ENCODE data around the gene TXLNA.

Gene TXLNA

DNA sequence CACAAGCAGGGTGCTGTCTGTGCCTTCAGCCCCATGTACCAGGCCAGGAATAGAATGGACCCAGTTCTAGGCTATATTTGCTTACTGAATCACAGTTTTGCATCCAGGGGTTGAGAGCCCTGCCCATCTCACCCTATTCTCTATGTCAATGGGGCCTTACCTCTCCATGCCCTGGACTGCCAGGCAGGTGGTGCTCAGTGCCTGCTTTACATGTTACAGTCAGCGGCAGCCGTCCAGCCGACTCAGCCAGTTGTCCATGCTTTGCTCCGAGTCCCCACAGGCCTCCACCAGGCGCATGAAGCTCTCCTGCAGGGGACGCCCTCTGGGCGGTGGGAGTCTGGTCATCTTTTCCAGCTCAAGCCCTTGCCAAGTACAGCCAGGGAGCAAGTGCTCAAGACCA lies 55.3 kb downstream of the TXLNA start:
- Mint-ChIP-seq H3K4me3 (no peak overlapping the region), H3K27me3 (no peaks in the 10 kb centered on the region), H3K4me1 (peaks cover 1 to 11% of the 10 kb centered on the region in 2 donors), H3K36me3 (peaks cover 17 to 22% of the 10 kb centered on the region in 2 donors), H3K9me3 (no peaks in the 10 kb centered on the region), H3K27ac (peak overlapping the region; percentile 65)
- no peak for ATAC-seq (replicated peaks)
- no peak for DNase-seq

DNA sequence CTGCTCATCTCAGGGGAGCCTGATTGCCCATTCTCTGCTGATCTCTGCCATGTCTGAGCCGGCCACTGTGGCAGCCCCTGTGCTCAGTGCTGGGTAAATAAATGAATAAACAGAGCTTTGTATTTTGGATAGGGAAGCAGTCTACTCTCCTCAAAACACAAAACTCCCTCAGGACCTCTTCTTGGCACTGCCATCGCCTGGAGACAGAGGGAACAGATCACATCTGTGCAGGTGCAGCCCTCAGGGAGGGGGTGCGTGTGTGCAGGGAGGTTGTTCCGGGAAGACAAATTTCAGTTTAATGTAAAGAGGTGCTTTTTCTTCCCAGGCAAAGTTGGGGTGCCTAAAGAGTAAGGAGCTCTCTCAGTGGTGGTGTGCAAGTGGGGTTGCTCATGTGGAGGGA lies 59.9 kb downstream of the TXLNA start:
- Mint-ChIP-seq H3K9me3 (no peaks in the 10 kb centered on the region), H3K4me3 (peak overlapping the region; percentile 17 to 91), H3K27ac (no peak overlapping the region), H3K4me1 (peaks cover 13 to 41% of the 10 kb centered on the region in 2 donors), H3K27me3 (no peaks in the 10 kb centered on the region), H3K36me3 (peaks cover 5 to 6% of the 10 kb centered on the region in 2 donors)
- DNase-seq: no peak
- ATAC-seq (replicated peaks): no peak

DNA sequence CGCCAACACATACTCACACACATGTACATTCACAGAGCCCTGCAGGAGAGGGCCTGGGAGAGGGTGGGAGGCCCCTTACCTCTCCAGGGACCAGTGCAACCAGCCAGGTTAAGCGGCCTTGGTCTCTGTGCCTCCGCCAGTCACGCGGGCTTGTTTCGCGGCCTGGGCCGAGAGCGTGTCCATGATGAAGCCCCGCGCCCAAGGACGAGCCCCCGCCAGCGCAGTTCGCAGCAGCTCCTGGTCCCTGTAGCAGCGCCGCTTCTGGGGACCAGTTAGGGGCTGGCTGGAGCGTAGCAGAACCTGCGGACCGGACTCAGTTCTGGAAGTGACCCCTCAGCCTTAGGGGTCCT lies 60.3 kb downstream of the TXLNA start:
- H3K4me3 Mint-ChIP-seq: peak overlapping the region; percentile 84 to 91
- no peak overlapping the region for H3K27ac Mint-ChIP-seq
- ATAC-seq (replicated peaks): no peak
- no peaks in the 10 kb centered on the region for H3K9me3 Mint-ChIP-seq
- H3K27me3 Mint-ChIP-seq: no peaks in the 10 kb centered on the region
- peaks cover 3 to 5% of the 10 kb centered on the region in 2 donors for H3K36me3 Mint-ChIP-seq
- H3K4me1 Mint-ChIP-seq: peaks cover 12 to 39% of the 10 kb centered on the region in 2 donors
- DNase-seq: no peak

DNA sequence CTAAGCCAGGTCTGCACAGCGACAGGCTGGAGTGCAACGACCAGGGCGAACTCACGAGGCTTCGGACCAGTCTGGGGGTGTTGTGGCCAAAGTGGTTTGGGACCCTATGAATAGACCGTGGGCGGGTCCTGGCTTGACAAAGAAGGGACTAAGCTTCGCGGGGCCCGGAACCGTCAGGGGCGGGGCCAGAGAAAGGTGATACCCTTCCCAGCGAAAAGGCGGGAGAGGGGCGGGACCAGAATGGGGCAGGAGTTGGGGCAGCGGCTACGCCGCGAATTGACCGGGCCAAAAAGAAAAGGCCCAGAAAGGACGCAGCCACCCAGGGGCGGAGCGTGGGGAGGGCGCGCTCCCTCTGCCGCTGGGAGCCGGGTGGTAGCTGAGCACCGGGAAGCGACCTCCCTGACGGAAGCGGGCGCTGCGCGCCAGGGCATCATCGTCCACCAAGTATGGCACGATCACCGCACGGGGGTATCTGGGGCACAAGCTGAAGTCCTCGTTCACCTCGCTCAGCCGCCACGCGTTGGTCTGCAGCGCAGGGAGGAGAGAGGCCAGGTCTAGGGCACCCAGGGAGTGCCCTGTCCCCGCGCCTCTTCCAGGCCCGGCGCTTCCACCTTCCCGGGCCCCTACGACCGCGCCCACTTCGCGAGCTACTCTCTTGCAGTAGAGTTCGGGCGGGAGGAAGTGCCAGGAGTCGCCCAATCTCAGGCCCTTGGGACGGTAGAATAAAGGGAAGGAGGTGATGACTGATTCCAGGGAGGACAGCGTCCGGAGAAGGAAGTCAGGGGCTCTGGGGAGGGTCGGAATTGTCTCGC lies 60.9 kb downstream of the TXLNA start:
- Mint-ChIP-seq H3K9me3 (no peaks in the 10 kb centered on the region), H3K36me3 (no peaks in the 10 kb centered on the region), H3K4me1 (peaks cover 12 to 39% of the 10 kb centered on the region in 2 donors), H3K27me3 (no peaks in the 10 kb centered on the region), H3K27ac (peak overlapping the region; percentile 81), H3K4me3 (peak overlapping the region; percentile 84 to 91)
- DNase-seq (no peak), ATAC-seq (replicated peaks) (peak; percentile 50 to 67)

DNA sequence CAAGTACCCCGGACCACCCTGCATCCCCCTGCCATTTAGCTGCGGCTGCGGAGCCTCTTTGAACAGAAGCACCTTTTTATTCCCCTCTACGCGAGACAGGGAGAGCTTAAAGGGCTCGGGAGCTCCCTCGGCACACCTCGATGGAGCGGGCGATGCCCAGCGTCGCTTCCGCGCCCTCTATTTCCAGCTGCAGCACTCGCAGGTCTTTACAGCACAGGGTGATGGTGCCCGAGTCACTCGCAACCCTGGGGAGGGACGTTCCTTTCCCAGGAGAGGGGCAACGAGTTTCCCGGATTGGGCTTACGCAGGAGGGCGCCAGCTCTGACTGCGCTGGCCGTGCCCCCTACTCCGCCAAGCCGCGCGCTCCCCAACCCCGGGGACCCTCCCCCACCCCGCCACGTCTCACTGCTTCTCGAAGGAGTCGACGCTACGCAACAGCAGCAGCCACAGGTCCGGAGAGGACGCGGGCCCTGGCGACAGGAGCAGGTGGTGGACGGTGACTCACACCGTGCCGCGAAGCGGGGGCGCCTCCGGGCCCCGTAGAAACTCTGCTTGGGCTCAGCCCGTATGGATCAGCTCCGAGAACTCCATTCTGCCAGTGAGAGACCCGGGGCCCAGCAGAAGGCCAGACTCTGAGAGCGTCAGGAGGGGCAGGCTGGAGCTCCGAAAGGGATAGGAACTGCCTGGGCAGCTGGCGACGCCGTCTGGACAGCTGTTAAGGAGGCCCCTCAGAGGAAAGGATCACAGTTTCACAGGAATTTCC lies 61.7 kb downstream of the TXLNA start:
- H3K4me3 Mint-ChIP-seq: peak overlapping the region; percentile 84 to 91
- no peaks in the 10 kb centered on the region for H3K36me3 Mint-ChIP-seq
- peak overlapping the region; percentile 81 for H3K27ac Mint-ChIP-seq
- H3K4me1 Mint-ChIP-seq: peaks cover 12 to 41% of the 10 kb centered on the region in 2 donors
- peak; percentile 72 to 76 for ATAC-seq (replicated peaks)
- no peaks in the 10 kb centered on the region for H3K9me3 Mint-ChIP-seq
- no peaks in the 10 kb centered on the region for H3K27me3 Mint-ChIP-seq
- DNase-seq: no peak

DNA sequence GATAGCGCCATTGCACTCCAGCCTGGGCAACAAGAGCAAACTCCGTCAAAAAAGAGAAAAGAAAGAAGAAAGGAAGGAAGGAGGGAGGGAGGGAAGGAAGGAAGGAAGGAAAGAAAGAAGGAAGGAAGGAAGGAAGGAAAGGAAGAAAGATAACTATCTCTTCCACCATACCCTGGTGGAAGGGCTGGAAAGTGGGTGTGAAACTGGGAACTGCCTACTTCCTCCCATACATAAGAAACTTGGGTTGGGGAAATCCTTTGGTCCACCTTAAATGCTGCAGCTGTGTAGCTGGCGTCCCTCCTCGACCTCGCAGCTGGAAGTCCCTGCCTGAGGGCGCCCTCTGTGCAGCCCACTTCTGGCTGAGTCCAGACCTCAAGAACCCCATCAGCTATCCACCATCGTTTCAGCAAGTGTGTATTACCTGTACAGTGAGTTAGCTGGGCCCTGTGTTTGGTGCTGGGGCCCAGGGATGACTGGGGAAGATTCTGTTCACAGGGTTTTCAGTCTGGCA lies 62.9 kb downstream of the TXLNA start:
- Mint-ChIP-seq H3K27me3 (no peaks in the 10 kb centered on the region), H3K36me3 (no peaks in the 10 kb centered on the region), H3K4me3 (no peak overlapping the region), H3K27ac (no peak overlapping the region), H3K4me1 (peaks cover 24 to 53% of the 10 kb centered on the region in 2 donors), H3K9me3 (no peaks in the 10 kb centered on the region)
- DNase-seq (no peak), ATAC-seq (replicated peaks) (peak; percentile 13 to 34)

DNA sequence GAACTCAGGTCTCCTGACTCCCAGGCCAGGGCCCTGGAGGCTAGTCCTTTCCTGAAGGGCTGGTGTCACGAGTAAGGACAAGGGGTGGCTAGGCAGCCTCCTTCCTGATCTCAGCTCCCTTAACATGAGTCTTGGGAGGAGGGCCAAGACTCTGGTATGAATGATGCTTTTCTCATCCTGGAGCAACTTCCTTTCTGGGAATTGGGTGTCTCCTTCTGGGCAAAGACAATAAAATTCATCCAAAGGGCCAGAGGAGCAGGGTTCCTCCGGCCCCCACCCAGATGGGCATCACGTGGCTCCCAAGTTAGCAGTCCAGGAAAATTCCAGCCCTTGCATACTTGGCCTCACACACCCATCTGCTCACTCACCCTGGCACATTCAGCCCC lies 67.4 kb downstream of the TXLNA start, which contains the start of gene FAM167B:
TSS of gene FAM167B (plus strand) at position 335 of the 386 bp plus-strand sequence. CDS start 200 bp downstream, outside the sequence.
- peaks cover 0 to 4% of the 10 kb centered on the region in 2 donors for H3K36me3 Mint-ChIP-seq
- ATAC-seq (replicated peaks) (no peak), DNase-seq (no peak)
- H3K27ac Mint-ChIP-seq: peak within 1 kb of the TSS; percentile 67
- peak within 1 kb of the TSS; percentile 26 to 55 for H3K4me3 Mint-ChIP-seq
- no peaks in the 10 kb centered on the region for H3K9me3 Mint-ChIP-seq
- no peaks in the 10 kb centered on the region for H3K27me3 Mint-ChIP-seq
- H3K4me1 Mint-ChIP-seq: peaks cover 50 to 71% of the 10 kb centered on the region in 2 donors

DNA sequence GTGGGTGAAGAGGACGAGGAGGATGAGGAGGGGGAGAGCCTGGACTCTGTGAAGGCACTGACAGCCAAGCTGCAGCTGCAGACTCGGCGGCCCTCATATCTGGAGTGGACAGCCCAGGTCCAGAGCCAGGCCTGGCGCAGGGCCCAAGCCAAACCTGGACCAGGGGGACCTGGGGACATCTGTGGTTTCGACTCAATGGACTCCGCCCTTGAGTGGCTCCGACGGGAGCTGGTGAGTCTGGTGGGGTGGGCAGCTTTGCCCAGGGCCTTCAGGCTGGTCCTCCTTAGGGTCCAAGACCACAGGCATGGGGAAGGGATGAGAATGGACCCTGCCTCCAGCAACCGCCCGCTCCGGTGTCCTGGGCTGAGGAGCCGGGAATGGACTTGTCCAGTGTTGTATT lies 68.0 kb downstream of the TXLNA start:
- Mint-ChIP-seq H3K4me3 (no peak overlapping the region), H3K4me1 (peaks cover 50 to 71% of the 10 kb centered on the region in 2 donors)

More for the DNA sequence above, 68.0 kb downstream of the TXLNA start:
- no peaks in the 10 kb centered on the region for H3K27me3 Mint-ChIP-seq
- H3K27ac Mint-ChIP-seq: no peak overlapping the region
- ATAC-seq (replicated peaks): no peak
- peaks cover 0 to 5% of the 10 kb centered on the region in 2 donors for H3K36me3 Mint-ChIP-seq
- DNase-seq: no peak
- no peaks in the 10 kb centered on the region for H3K9me3 Mint-ChIP-seq
